ENCODE results near the gene OMA1.

Gene OMA1

GRCh38 chr1:58456470-58456869, 90.1 kb downstream of the OMA1 start:
- no peak for DNase-seq

GRCh38 chr1:58454807-58455206, 91.7 kb downstream of the OMA1 start:
- DNase-seq = no peak

GRCh38 chr1:58454385-58454784, 92.1 kb downstream of the OMA1 start:
- DNase-seq = no peak

GRCh38 chr1:58451560-58452191, 94.8 kb downstream of the OMA1 start:
- no peak for DNase-seq

GRCh38 chr1:58447886-58448285, 98.6 kb downstream of the OMA1 start:
- no peak for DNase-seq

GRCh38 chr1:58447042-58447441, 99.5 kb downstream of the OMA1 start:
- no peak for DNase-seq

GRCh38 chr1:58446368-58446767, 100.2 kb downstream of the OMA1 start:
- no peak for DNase-seq

- DNase-seq = no peak
Measured at GRCh38 chr1:58443986-58444868, 102.3 kb downstream of the OMA1 start.

- no peak for DNase-seq
Measured at GRCh38 chr1:58442114-58442513, 104.4 kb downstream of the OMA1 start.

- DNase-seq = no peak
Measured at GRCh38 chr1:58441699-58442098, 104.8 kb downstream of the OMA1 start.

- no peak for DNase-seq
Measured at GRCh38 chr1:58440696-58441095, 105.8 kb downstream of the OMA1 start.

- DNase-seq = no peak
Measured at GRCh38 chr1:58439946-58440345, 106.6 kb downstream of the OMA1 start.

- no peak for DNase-seq
Measured at GRCh38 chr1:58438468-58438867, 108.1 kb downstream of the OMA1 start.

GRCh38 chr1:58437623-58438022, 108.9 kb downstream of the OMA1 start:
- no peak for DNase-seq

- no peak for DNase-seq
Measured at GRCh38 chr1:58436615-58437297, 109.8 kb downstream of the OMA1 start.

GRCh38 chr1:58435376-58435775, 111.2 kb downstream of the OMA1 start:
- no peak for DNase-seq

GRCh38 chr1:58434607-58435006, 111.9 kb downstream of the OMA1 start:
- DNase-seq = no peak

- DNase-seq = no peak
Measured at GRCh38 chr1:58434181-58434580, 112.3 kb downstream of the OMA1 start.

- no peak for DNase-seq
Measured at GRCh38 chr1:58432851-58433668, 113.5 kb downstream of the OMA1 start.

- no peak for DNase-seq
Measured at GRCh38 chr1:58431901-58432620, 114.5 kb downstream of the OMA1 start.

Data from CD4-positive, alpha-beta T cell treated with Interleukin-21 for 1 hour (primary cell).